NT2/D1 (cell line): Measurements from ENCODE around the gene ZDHHC8.

Source experiments
- SUZ12 ChIP-seq: IDR thresholded peaks from 2 replicates; pipeline ENCODE4 v1.6.1; 2011; ENCODE audit not compliant: insufficient read length, insufficient read depth; ENCODE audit errors: extremely low read depth
- YY1 ChIP-seq: IDR thresholded peaks from 2 replicates; pipeline ENCODE4 v1.6.1; 2011; ENCODE audit not compliant: insufficient read length, insufficient read depth
- ZNF274 ChIP-seq: IDR thresholded peaks from 2 replicates; pipeline ENCODE4 v1.6.1; 2011; ENCODE audit warnings: mild to moderate bottlenecking, low read depth, low read length

DNA sequence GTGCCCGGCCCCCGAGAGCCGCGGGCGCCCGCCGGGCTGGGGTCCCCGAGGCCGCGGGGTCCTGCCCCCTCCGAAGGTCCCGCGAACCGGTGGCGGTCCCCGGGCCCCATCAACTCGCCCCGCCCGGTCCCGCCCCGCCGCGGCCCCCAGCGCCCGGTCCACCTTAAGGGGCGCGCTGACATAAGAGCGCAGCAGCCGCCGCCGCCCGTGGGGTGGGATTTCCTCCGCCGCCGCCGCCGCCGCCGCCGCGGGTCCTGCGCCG, at the start of gene ZDHHC8:
- TF ChIP-seq ZNF274 = no peak
- no peak for TF ChIP-seq YY1
- no peak for TF ChIP-seq SUZ12
